Natural killer cell (primary cell): ENCODE results near the gene CDADC1. TPM values are rescaled to one million over a fixed set of nuclear protein-coding genes. Genes with fewer than 3 reads are reported as not detected.

Experiments
- ATAC-seq, 3 donors: fragments of 150-1000 bp in 2 of 3; fragments of 200-7000 bp in 1 of 3; cut with Tn5 transposase; 1 replicate in 1 of 3; 2 replicates in 2 of 3; pipeline ENCODE4 v1.10.0; 2021; ENCODE audit warnings: mild to moderate bottlenecking in 2 of 3, moderate library complexity in 2 of 3
- DNase-seq, 2 donors: peaks; one replicate each; pipeline versions ENCODE4 v3.0.0 to v3.0.0-alpha.2; 2013 to 2021; ENCODE audit warnings: mixed read lengths in 1 of 2
- H3K27ac ChIP-seq: one replicate; pipeline ENCODE4 v1.5.1; 2013; ENCODE audit warnings: mild to moderate bottlenecking, low read length
- H3K27me3 ChIP-seq: one replicate; pipeline ENCODE4 v1.6.1; 2013; ENCODE audit warnings: low read length; ENCODE audit not compliant: control insufficient read depth, insufficient read depth
- H3K36me3 ChIP-seq: one replicate; pipeline ENCODE4 v1.6.1; 2013; ENCODE audit warnings: low read length; ENCODE audit not compliant: control insufficient read depth, insufficient read depth
- H3K4me1 ChIP-seq: one replicate; pipeline ENCODE4 v1.6.1; 2013; ENCODE audit warnings: low read length; ENCODE audit not compliant: control insufficient read depth, insufficient read depth
- H3K4me3 ChIP-seq: one replicate; pipeline ENCODE4 v1.5.1; 2013; ENCODE audit warnings: low read length
- H3K9me3 ChIP-seq: one replicate; pipeline ENCODE4 v1.6.1; 2013; ENCODE audit warnings: low read length; ENCODE audit not compliant: control insufficient read depth, insufficient read depth
- H3K27ac Mint-ChIP-seq, 2 donors: one replicate each; pipeline ENCODE4 v1.8.0; 2022; ENCODE audit warnings: mild to moderate bottlenecking in 2 of 2, mixed read lengths in 2 of 2, moderate library complexity in 1 of 2
- H3K27me3 Mint-ChIP-seq, 2 donors: one replicate each; pipeline ENCODE4 v1.8.0; 2022; ENCODE audit warnings: low read depth in 2 of 2, mixed read lengths in 2 of 2
- H3K36me3 Mint-ChIP-seq: one replicate; pipeline ENCODE4 v1.8.0; 2022; ENCODE audit warnings: mixed read lengths
- H3K4me1 Mint-ChIP-seq, 2 donors: one replicate each; pipeline ENCODE4 v1.8.0; 2022; ENCODE audit warnings: mixed read lengths in 2 of 2
- H3K4me3 Mint-ChIP-seq: one replicate; pipeline ENCODE4 v1.8.0; 2022; ENCODE audit warnings: mild to moderate bottlenecking, moderate library complexity, mixed read lengths
- H3K9me3 Mint-ChIP-seq, 2 donors: one replicate each; pipeline ENCODE4 v1.8.0; 2022; ENCODE audit warnings: mixed read lengths in 2 of 2
- whole genome bisulfite sequencing: methylation state at CpG from one replicate; pipeline ENCODE4 v1.1.7; 2013; ENCODE audit warnings: missing lambda C conversion rate; ENCODE audit not compliant: insufficient coverage; 5-methylcytosine and 5-hydroxymethylcytosine counted together
- intact Hi-C: fragments of 100-400 bp; cut with micrococcal nuclease; formaldehyde crosslinking; loops from one replicate; pipeline ENCODE4 v1.14.2; 2022
- total RNA-seq, 4 donors: library from RNA; stranded (reverse); fragments of 120-200 nt in 1 of 4; gene quantifications; one replicate each; pipeline versions ENCODE4 v1.2.3 to v1.2.4, GENCODE V29; 2013 to 2022
- TF ChIP-seq, protein P1 (sequence below): fragments of 200-600 bp; IDR thresholded peaks from one replicate; pipeline ENCODE4 v1.8.0; 2022; ENCODE audit warnings: antibody characterized with exemption

CDADC1 gene
- total RNA-seq, 3 donors from 2014 or later (not counting 1 experiment from before 2014, with no cell fraction given), result 32.0 to 39.4 (median 33.6) TPM

DNA sequence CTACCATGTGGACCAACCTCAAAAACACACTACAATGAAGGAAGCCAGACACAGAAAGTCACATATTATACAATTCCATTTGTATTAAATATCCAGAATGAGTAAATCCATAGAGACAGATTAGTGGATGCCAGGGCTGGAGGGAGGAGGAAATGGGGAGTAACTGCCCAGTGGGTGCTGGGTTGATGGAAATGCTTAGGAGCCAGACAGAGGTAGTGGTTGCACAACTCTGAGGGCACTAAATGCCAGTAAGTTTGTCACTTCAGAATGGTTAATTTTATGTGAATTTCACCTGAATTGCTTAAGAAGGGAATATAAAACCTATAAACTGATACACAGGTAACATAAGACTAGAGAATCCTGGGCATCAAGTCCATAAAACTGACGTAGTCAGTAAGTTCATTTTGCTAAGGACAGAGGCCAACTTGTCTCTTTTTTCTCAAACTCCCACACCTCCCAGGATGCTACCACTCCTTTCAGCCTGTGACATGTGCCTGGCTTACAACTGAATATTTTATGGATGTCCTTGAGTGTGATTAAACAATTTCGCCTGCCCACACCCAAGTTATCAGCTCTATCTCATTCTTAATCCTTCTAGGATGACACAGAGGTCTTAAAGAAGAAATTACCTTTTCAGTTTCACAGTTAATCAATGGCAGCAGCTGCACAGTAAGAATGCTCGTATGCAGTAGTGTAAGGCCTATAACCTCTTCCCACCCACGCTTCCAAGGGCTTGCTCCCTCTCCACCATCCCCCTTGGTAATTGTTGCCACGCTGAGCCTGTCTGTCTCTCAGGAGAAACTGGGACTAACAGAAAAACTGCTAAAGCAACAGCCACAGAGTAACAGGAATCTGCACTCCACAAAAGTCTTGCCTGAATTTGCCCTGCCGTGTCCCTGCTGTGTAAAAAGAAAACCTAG is 33.5 kb upstream of the CDADC1 start:
- H3K4me1 Mint-ChIP-seq, result peaks cover 10 to 11% of the 10 kb centered on the region in 2 donors
- Histone ChIP-seq H3K27ac (no peak overlapping the region), H3K4me1 (peaks cover 10% of the 10 kb centered on the region), H3K4me3 (no peak overlapping the region), H3K27me3 (peaks cover 7% of the 10 kb centered on the region), H3K36me3 (no peaks in the 10 kb centered on the region), H3K9me3 (no peaks in the 10 kb centered on the region)
- no peaks in the 10 kb centered on the region for H3K36me3 Mint-ChIP-seq
- H3K9me3 Mint-ChIP-seq, result no peaks in the 10 kb centered on the region
- peak overlapping the region; percentile 5 to 31 for H3K27ac Mint-ChIP-seq
- H3K4me3 Mint-ChIP-seq, result no peak overlapping the region
- DNase-seq (no peak), ATAC-seq (no peak)
- WGBS, result 83% methylated on average over 6 of the region's 6 CpGs
- H3K27me3 Mint-ChIP-seq, result peaks cover 21 to 26% of the 10 kb centered on the region in 2 donors
- intact Hi-C loops, result no loop called here
- TF ChIP-seq, protein P1, sequence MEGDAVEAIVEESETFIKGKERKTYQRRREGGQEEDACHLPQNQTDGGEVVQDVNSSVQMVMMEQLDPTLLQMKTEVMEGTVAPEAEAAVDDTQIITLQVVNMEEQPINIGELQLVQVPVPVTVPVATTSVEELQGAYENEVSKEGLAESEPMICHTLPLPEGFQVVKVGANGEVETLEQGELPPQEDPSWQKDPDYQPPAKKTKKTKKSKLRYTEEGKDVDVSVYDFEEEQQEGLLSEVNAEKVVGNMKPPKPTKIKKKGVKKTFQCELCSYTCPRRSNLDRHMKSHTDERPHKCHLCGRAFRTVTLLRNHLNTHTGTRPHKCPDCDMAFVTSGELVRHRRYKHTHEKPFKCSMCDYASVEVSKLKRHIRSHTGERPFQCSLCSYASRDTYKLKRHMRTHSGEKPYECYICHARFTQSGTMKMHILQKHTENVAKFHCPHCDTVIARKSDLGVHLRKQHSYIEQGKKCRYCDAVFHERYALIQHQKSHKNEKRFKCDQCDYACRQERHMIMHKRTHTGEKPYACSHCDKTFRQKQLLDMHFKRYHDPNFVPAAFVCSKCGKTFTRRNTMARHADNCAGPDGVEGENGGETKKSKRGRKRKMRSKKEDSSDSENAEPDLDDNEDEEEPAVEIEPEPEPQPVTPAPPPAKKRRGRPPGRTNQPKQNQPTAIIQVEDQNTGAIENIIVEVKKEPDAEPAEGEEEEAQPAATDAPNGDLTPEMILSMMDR, result no peak

DNA sequence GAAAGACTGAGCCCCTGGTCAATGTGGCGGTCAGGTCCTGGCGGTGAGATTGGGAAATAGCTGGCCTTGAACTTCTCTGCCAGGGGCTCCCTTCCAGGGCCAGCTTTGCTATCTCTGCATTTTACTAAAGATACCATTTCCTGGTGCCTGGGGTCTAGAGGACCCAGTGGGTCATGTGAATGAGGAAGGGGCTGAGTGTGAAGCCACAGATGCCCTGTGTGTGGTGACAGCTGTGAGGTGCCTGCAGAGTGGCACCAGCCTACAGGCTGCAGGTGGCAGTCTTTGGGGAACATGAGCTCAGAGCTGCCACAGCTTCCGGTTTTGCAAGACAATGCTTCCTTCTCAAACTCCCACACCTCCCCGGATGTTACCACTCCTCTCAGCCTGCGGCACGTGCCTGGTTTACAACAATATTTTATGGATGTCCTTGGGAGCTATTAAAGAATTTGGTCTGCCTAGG is 32.8 kb upstream of the CDADC1 start:
- H3K27me3 ChIP-seq, result peaks cover 12% of the 10 kb centered on the region
- peaks cover 25 to 31% of the 10 kb centered on the region in 2 donors for H3K27me3 Mint-ChIP-seq
- H3K9me3 ChIP-seq, result no peaks in the 10 kb centered on the region
- H3K27ac ChIP-seq, result no peak overlapping the region
- ATAC-seq (peak; percentile 79 to 86 (median 83)), DNase-seq (peak; percentile 25 to 67)
- H3K36me3 Mint-ChIP-seq, result no peaks in the 10 kb centered on the region
- no peaks in the 10 kb centered on the region for H3K36me3 ChIP-seq
- intact Hi-C loops, result loop anchor here (5.0 kb wide), 1 partner anchor 67 kb away; no protein-coding TSS in a partner anchor
- peaks cover 10 to 11% of the 10 kb centered on the region in 2 donors for H3K4me1 Mint-ChIP-seq
- peaks cover 15% of the 10 kb centered on the region for H3K4me1 ChIP-seq
- H3K4me3 ChIP-seq, result no peak overlapping the region
- H3K4me3 Mint-ChIP-seq, result no peak overlapping the region
- H3K9me3 Mint-ChIP-seq, result no peaks in the 10 kb centered on the region
- TF ChIP-seq, protein P1, result peak; percentile 20
- 26% methylated on average over 6 of the region's 6 CpGs for WGBS
- peak overlapping the region; percentile 5 to 31 for H3K27ac Mint-ChIP-seq

DNA sequence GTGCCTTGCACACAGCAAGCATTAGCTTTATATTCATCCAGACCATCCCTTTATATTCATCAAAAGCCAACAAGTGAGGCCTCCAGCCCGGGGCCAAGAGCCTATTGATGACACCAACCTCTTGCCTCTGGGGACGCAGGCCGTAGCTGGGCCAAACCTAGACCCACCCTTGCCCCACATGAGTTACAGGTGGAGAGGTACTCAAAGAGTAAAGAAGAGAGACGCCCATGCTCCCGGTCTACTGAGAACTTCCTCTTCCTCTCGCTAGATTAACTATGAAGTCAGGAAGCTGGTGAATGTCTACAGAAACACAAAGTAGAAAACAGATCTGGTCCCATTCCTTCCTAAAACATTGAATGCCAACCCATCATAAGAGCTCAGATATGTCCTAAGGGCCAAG is 31.4 kb upstream of the CDADC1 start:
- intact Hi-C loops, result loop anchor here (5.0 kb wide), 1 partner anchor 66 kb away; no protein-coding TSS in a partner anchor
- peaks cover 12% of the 10 kb centered on the region for H3K27me3 ChIP-seq
- Mint-ChIP-seq H3K27me3 (peaks cover 29 to 34% of the 10 kb centered on the region in 2 donors), H3K4me1 (peaks cover 13 to 15% of the 10 kb centered on the region in 2 donors), H3K9me3 (no peaks in the 10 kb centered on the region), H3K27ac (no peak overlapping the region), H3K36me3 (no peaks in the 10 kb centered on the region), H3K4me3 (no peak overlapping the region)
- H3K4me3 ChIP-seq, result no peak overlapping the region
- H3K9me3 ChIP-seq, result no peaks in the 10 kb centered on the region
- DNase-seq (no peak), ATAC-seq (no peak)
- 67% methylated on average over 6 of the region's 6 CpGs for WGBS
- H3K4me1 ChIP-seq, result peaks cover 19% of the 10 kb centered on the region
- no peak overlapping the region for H3K27ac ChIP-seq
- H3K36me3 ChIP-seq, result no peaks in the 10 kb centered on the region
- TF ChIP-seq, protein P1, result no peak
